Measurements from ENCODE around the gene CYBC1. TPM values are rescaled to one million over a fixed set of nuclear protein-coding genes. Genes with fewer than 3 reads are reported as not detected.

The CYBC1 gene
- total RNA-seq, 1 donor from 2014 or later = 115 TPM

- Mint-ChIP-seq H3K4me1 (peaks cover 21% of the 10 kb centered on the region), H3K27ac (ENCODE audit: unreplicated experiment) (peak overlapping the region; percentile 70), H3K27me3 (ENCODE audit: low read depth) (peaks cover 12% of the 10 kb centered on the region), H3K4me3 (peak overlapping the region; percentile 93), H3K9me3 (no peaks in the 10 kb centered on the region), H3K36me3 (ENCODE audit: low read depth) (peaks cover 4% of the 10 kb centered on the region)
- TF ChIP-seq CTCF (conservative IDR thresholded peaks at IDR 0.05) = peak; percentile 89
- DNase-seq (ENCODE audit: low read depth, low spot score) = peak; percentile 89
Measured at GRCh38 chr17:82494236-82495055, 43.9 kb upstream of the CYBC1 start.

- peaks cover 12% of the 10 kb centered on the region for H3K27me3 Mint-ChIP-seq (ENCODE audit: low read depth)
- H3K36me3 Mint-ChIP-seq (ENCODE audit: low read depth) = peaks cover 4% of the 10 kb centered on the region
- no peak for DNase-seq (ENCODE audit: low read depth, low spot score)
- peaks cover 21% of the 10 kb centered on the region for H3K4me1 Mint-ChIP-seq
- no peak overlapping the region for H3K27ac Mint-ChIP-seq (ENCODE audit: unreplicated experiment)
- no peaks in the 10 kb centered on the region for H3K9me3 Mint-ChIP-seq
- H3K4me3 Mint-ChIP-seq = no peak overlapping the region
- TF ChIP-seq CTCF (conservative IDR thresholded peaks at IDR 0.05) = no peak
Measured at GRCh38 chr17:82493226-82493781, 42.8 kb upstream of the CYBC1 start.

- no peaks in the 10 kb centered on the region for H3K9me3 Mint-ChIP-seq
- H3K4me3 Mint-ChIP-seq = no peak overlapping the region
- H3K36me3 Mint-ChIP-seq (ENCODE audit: low read depth) = peaks cover 4% of the 10 kb centered on the region
- TF ChIP-seq CTCF (conservative IDR thresholded peaks at IDR 0.05) = no peak
- no peak for DNase-seq (ENCODE audit: low read depth, low spot score)
- peaks cover 12% of the 10 kb centered on the region for H3K27me3 Mint-ChIP-seq (ENCODE audit: low read depth)
- H3K27ac Mint-ChIP-seq (ENCODE audit: unreplicated experiment) = no peak overlapping the region
- peaks cover 16% of the 10 kb centered on the region for H3K4me1 Mint-ChIP-seq
Measured at GRCh38 chr17:82492643-82493225, 42.2 kb upstream of the CYBC1 start.

GRCh38 chr17:82491533-82491932 lies 41.0 kb upstream of the CYBC1 start:
- no peaks in the 10 kb centered on the region for H3K9me3 Mint-ChIP-seq
- peaks cover 9% of the 10 kb centered on the region for H3K27me3 Mint-ChIP-seq (ENCODE audit: low read depth)
- TF ChIP-seq CTCF (conservative IDR thresholded peaks at IDR 0.05) = no peak
- H3K27ac Mint-ChIP-seq (ENCODE audit: unreplicated experiment) = peak overlapping the region; percentile 89
- H3K4me3 Mint-ChIP-seq = no peak overlapping the region
- DNase-seq (ENCODE audit: low read depth, low spot score) = no peak
- peaks cover 12% of the 10 kb centered on the region for H3K4me1 Mint-ChIP-seq
- peaks cover 4% of the 10 kb centered on the region for H3K36me3 Mint-ChIP-seq (ENCODE audit: low read depth)

GRCh38 chr17:82491196-82491530 lies 40.6 kb upstream of the CYBC1 start:
- Mint-ChIP-seq H3K9me3 (no peaks in the 10 kb centered on the region), H3K4me1 (peaks cover 12% of the 10 kb centered on the region), H3K36me3 (ENCODE audit: low read depth) (peaks cover 6% of the 10 kb centered on the region), H3K4me3 (no peak overlapping the region), H3K27me3 (ENCODE audit: low read depth) (peaks cover 9% of the 10 kb centered on the region), H3K27ac (ENCODE audit: unreplicated experiment) (no peak overlapping the region)
- no peak for DNase-seq (ENCODE audit: low read depth, low spot score)
- TF ChIP-seq CTCF (conservative IDR thresholded peaks at IDR 0.05) = no peak
